ENCODE measurements around the gene UBE2V1.

The UBE2V1 gene

GRCh38 chr20:50043573-50044352 is 69.2 kb downstream of the UBE2V1 start:
- DNase-seq (ENCODE audit: low spot score) = no peak

- no peak for DNase-seq (ENCODE audit: low spot score)
Measured at GRCh38 chr20:50042370-50043313, 70.3 kb downstream of the UBE2V1 start.

- DNase-seq (ENCODE audit: low spot score) = no peak
Measured at GRCh38 chr20:50041246-50041873, 71.6 kb downstream of the UBE2V1 start.

- no peak for DNase-seq (ENCODE audit: low spot score)
Measured at GRCh38 chr20:50040432-50041245, 72.3 kb downstream of the UBE2V1 start.

- no peak for DNase-seq (ENCODE audit: low spot score)
Measured at GRCh38 chr20:50039706-50040431, 73.1 kb downstream of the UBE2V1 start.

GRCh38 chr20:50038574-50038991 is 74.4 kb downstream of the UBE2V1 start:
- DNase-seq (ENCODE audit: low spot score) = no peak

- no peak for DNase-seq (ENCODE audit: low spot score)
Measured at GRCh38 chr20:50038169-50038568, 74.8 kb downstream of the UBE2V1 start.

- DNase-seq (ENCODE audit: low spot score) = no peak
Measured at GRCh38 chr20:50037575-50037974, 75.4 kb downstream of the UBE2V1 start.

GRCh38 chr20:50037123-50037522 is 75.8 kb downstream of the UBE2V1 start:
- DNase-seq (ENCODE audit: low spot score) = no peak

- DNase-seq (ENCODE audit: low spot score) = no peak
Measured at GRCh38 chr20:50036703-50037102, 76.2 kb downstream of the UBE2V1 start.

- DNase-seq (ENCODE audit: low spot score) = no peak
Measured at GRCh38 chr20:50034567-50035180, 78.3 kb downstream of the UBE2V1 start.

GRCh38 chr20:50032955-50033666 is 79.8 kb downstream of the UBE2V1 start:
- no peak for DNase-seq (ENCODE audit: low spot score)
